DOHH2 (cell line): Measurements from ENCODE around the gene IL11.

ENCODE experiments used
- H3F3A ChIP-seq: fragments of 200-600 bp; sonication (generic), shearing (Covaris generic); 2 replicates; pipeline ENCODE4 v1.6.0; 2016; ENCODE audit warnings: antibody characterized with exemption, mild to moderate bottlenecking; ENCODE audit not compliant: control insufficient read depth, insufficient read depth
- H3K27ac ChIP-seq: fragments of 200-600 bp; sonication (generic); 2 replicates; pipeline ENCODE4 v1.5.1; 2014; ENCODE audit warnings: low read depth, mild to moderate bottlenecking, low read length, moderate library complexity
- H3K27me3 ChIP-seq: fragments of 200-600 bp; sonication (generic); 2 replicates; pipeline ENCODE4 v1.6.1; 2014; ENCODE audit warnings: mild to moderate bottlenecking, low read length, mixed read lengths; ENCODE audit not compliant: control insufficient read depth
- H3K36me3 ChIP-seq: fragments of 200-600 bp; sonication (generic); 2 replicates; pipeline ENCODE4 v1.6.1; 2014; ENCODE audit warnings: mild to moderate bottlenecking, low read length, moderate library complexity, mixed read lengths; ENCODE audit not compliant: control insufficient read depth
- H3K4me1 ChIP-seq: fragments of 200-600 bp; sonication (generic); 2 replicates; pipeline ENCODE4 v1.6.1; 2014; ENCODE audit warnings: mild to moderate bottlenecking, low read length, mixed read lengths; ENCODE audit not compliant: control insufficient read depth
- H3K4me2 ChIP-seq: fragments of 200-600 bp; sonication (generic); 2 replicates; pipeline ENCODE4 v1.6.0; 2014; ENCODE audit warnings: mild to moderate bottlenecking, low read length, moderate library complexity
- H3K4me3 ChIP-seq: fragments of 200-600 bp; sonication (generic); 2 replicates; pipeline ENCODE4 v1.5.1; 2014; ENCODE audit warnings: mild to moderate bottlenecking, low read length, mixed read lengths
- H3K79me2 ChIP-seq: fragments of 200-600 bp; sonication (generic); 2 replicates; pipeline ENCODE4 v1.6.1; 2014; ENCODE audit warnings: mild to moderate bottlenecking, low read length, mixed read lengths; ENCODE audit not compliant: control insufficient read depth
- H3K9me2 ChIP-seq: fragments of 200-600 bp; sonication (generic); replicated peaks from 2 replicates; pipeline ENCODE4 v1.6.1; 2014; ENCODE audit warnings: mild to moderate bottlenecking, low read length, mixed read lengths; ENCODE audit not compliant: control insufficient read depth
- H3K9me3 ChIP-seq: fragments of 200-600 bp; sonication (generic); 2 replicates; pipeline ENCODE4 v1.6.1; 2014; ENCODE audit warnings: antibody characterized with exemption, low read length, mixed read lengths; ENCODE audit not compliant: control insufficient read depth, insufficient read depth
- H4K20me1 ChIP-seq: fragments of 200-600 bp; sonication (generic); 2 replicates; pipeline ENCODE4 v1.6.0; 2014; ENCODE audit warnings: low read depth, mild to moderate bottlenecking, antibody characterized with exemption, low read length, moderate library complexity; ENCODE audit not compliant: control insufficient read depth, insufficient read depth
- EZH2phosphoT487 ChIP-seq: fragments of 200-600 bp; sonication (generic); IDR thresholded peaks from 2 replicates; pipeline ENCODE4 v1.6.1; 2017; ENCODE audit warnings: borderline replicate concordance, mild to moderate bottlenecking, antibody characterized with exemption, low read length, moderate library complexity, mixed read lengths
- TF ChIP-seq, protein P1 (sequence below): fragments of 200-600 bp; sonication (generic); IDR thresholded peaks from one replicate; pipeline ENCODE4 v1.5.1; 2014; ENCODE audit warnings: antibody characterized with exemption, mild to moderate bottlenecking, low read depth, low read length; ENCODE audit not compliant: poor library complexity, severe bottlenecking

IL11 gene

DNA sequence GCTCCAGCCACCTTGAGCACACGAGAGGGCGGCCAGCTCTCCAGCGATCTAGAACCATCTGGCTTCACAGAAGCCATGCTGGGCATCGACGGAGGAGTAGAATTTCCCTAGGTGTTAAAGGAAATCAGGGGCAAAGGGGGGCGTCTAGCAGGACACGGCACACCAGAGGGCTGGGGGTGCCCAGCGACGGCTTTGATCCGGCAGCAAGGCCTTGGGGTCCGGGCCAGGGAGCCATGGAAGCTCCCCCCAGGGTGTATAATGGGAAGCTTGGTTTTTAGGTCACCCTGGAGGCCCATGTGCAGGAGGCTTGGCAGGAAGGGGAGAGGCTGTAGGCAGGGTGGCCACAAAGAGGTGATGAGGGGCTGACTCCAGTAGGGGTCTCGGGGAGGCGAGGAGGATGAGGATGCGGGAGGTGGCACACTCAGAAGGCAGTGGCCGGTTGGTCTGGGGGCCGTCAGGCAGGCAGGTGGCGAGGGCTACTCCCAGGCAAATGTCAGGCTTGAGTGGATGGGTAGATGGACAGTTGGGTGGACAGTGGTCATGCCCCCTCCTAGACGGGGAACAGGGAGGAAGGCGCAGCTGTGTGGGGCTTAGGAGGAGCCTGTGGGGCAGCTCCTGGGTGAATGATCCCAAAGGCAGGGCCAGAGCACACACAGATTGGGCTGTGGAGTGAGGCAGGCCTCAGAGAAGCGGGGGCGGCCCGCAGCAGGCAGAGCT lies 25.0 kb downstream of the IL11 start:
- Histone ChIP-seq H4K20me1 (0 out of 2 replicates have a peak, but pooled peaks cover 3% of the 10 kb centered on the region), H3K79me2 (peaks cover 16% of the 10 kb centered on the region), H3K36me3 (peaks cover 16% of the 10 kb centered on the region), H3K27ac (no peak overlapping the region), H3K4me2 (no peak overlapping the region), H3K9me2 (no peaks in the 10 kb centered on the region), H3K4me3 (no peak overlapping the region), H3K4me1 (peaks cover 14% of the 10 kb centered on the region), H3F3A (no peaks in the 10 kb centered on the region), H3K9me3 (no peaks in the 10 kb centered on the region), H3K27me3 (no peaks in the 10 kb centered on the region)
- no peak for TF ChIP-seq EZH2phosphoT487
- TF ChIP-seq, protein P1, sequence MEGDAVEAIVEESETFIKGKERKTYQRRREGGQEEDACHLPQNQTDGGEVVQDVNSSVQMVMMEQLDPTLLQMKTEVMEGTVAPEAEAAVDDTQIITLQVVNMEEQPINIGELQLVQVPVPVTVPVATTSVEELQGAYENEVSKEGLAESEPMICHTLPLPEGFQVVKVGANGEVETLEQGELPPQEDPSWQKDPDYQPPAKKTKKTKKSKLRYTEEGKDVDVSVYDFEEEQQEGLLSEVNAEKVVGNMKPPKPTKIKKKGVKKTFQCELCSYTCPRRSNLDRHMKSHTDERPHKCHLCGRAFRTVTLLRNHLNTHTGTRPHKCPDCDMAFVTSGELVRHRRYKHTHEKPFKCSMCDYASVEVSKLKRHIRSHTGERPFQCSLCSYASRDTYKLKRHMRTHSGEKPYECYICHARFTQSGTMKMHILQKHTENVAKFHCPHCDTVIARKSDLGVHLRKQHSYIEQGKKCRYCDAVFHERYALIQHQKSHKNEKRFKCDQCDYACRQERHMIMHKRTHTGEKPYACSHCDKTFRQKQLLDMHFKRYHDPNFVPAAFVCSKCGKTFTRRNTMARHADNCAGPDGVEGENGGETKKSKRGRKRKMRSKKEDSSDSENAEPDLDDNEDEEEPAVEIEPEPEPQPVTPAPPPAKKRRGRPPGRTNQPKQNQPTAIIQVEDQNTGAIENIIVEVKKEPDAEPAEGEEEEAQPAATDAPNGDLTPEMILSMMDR = no peak

DNA sequence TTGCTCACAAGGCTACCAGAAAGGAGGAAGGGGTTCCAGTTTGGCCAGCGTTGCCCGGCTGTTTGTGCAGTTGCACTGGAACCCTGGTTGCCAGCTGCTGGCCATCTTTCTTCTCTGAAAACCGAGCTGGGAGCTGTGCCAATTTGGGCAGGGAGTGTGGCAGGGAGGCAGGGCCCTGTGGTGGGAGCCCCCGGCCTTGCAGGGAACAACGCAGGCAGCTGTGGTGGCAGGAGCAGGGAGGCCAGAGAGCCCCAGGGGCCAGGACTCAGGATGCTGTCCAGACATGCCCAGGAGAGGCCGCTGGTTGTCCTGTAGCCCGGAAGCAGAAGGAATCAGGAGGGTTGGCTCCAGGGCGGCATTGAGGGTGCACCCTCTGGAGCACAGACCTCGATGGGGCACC lies 25.8 kb downstream of the IL11 start:
- Histone ChIP-seq H3K9me3 (no peaks in the 10 kb centered on the region), H4K20me1 (0 out of 2 replicates have a peak, but pooled peaks cover 3% of the 10 kb centered on the region), H3K4me3 (no peak overlapping the region), H3K27me3 (no peaks in the 10 kb centered on the region), H3K4me1 (peaks cover 14% of the 10 kb centered on the region), H3K79me2 (peaks cover 18% of the 10 kb centered on the region), H3K9me2 (no peaks in the 10 kb centered on the region), H3K27ac (no peak overlapping the region), H3K36me3 (peaks cover 16% of the 10 kb centered on the region), H3F3A (no peaks in the 10 kb centered on the region), H3K4me2 (no peak overlapping the region)
- TF ChIP-seq, protein P1 = no peak
- no peak for TF ChIP-seq EZH2phosphoT487

DNA sequence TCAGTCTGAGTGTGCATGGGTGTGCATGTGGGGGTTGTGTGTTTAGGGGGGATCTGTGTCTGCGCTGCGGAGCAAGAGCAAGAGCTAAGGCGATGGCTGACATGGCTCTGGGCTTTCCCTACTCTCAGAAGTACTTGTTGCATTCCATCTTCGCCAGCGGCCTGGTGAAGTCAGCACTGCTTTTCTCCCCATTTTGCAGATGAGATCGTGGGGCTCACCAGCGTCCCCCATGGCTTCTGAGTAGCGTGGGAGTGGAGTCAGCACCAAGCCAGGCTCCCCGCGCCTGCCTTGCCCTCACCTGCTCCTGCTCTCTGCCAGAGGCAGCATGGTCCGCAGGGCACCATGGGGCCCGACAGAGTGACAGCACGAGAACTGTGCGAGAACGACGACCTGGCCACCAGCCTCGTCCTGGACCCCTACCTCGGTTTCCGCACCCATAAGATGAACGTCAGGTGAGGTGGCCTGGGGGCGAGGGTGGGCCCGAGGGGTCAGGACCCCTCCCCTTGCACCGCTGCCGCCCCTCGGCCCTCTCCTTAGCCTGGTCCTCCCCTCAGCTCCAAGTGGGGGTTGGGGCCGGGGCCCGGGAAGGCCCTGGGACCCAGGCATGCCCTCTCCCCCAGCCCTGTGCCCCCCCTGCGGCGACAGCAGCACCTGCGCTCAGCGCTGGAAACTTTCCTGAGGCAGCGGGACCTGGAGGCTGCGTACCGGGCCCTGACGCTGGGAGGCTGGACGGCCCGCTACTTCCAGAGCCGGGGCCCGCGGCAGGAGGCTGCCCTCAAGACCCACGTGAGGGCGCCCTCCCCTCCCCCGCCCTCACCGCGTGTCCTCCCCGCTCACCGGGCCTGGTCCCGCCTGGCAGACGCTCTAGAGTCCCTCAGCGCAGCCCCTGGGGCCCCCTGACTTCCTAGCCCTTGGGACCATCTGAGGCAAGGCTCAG lies 28.4 kb downstream of the IL11 start:
- H3K36me3 ChIP-seq = peaks cover 16% of the 10 kb centered on the region
- H3K27me3 ChIP-seq = peaks cover 5% of the 10 kb centered on the region
- no peaks in the 10 kb centered on the region for H3F3A ChIP-seq
- H3K9me2 ChIP-seq = no peaks in the 10 kb centered on the region
- peaks cover 23% of the 10 kb centered on the region for H3K4me1 ChIP-seq
- peak overlapping the region; percentile 92 for H3K4me2 ChIP-seq
- H3K9me3 ChIP-seq = no peaks in the 10 kb centered on the region
- 0 out of 2 replicates have a peak, but pooled peaks cover 3% of the 10 kb centered on the region for H4K20me1 ChIP-seq
- TF ChIP-seq, protein P1 = no peak
- TF ChIP-seq EZH2phosphoT487 = no peak
- peaks cover 18% of the 10 kb centered on the region for H3K79me2 ChIP-seq
- H3K27ac ChIP-seq = no peak overlapping the region
- peak overlapping the region; percentile 99 for H3K4me3 ChIP-seq
